ENCODE results near the gene CLSTN2. TPM values are rescaled to one million over a fixed set of nuclear protein-coding genes. Genes with fewer than 3 reads are reported as not detected.
"Not testable (repeated sequence)": the region's sequence is repeated elsewhere in the genome, so short reads cannot be mapped to it uniquely, and the experiment has no call there.

CLSTN2 gene
- total RNA-seq, 1 donor from 2014 or later, result 7.8 TPM

DNA sequence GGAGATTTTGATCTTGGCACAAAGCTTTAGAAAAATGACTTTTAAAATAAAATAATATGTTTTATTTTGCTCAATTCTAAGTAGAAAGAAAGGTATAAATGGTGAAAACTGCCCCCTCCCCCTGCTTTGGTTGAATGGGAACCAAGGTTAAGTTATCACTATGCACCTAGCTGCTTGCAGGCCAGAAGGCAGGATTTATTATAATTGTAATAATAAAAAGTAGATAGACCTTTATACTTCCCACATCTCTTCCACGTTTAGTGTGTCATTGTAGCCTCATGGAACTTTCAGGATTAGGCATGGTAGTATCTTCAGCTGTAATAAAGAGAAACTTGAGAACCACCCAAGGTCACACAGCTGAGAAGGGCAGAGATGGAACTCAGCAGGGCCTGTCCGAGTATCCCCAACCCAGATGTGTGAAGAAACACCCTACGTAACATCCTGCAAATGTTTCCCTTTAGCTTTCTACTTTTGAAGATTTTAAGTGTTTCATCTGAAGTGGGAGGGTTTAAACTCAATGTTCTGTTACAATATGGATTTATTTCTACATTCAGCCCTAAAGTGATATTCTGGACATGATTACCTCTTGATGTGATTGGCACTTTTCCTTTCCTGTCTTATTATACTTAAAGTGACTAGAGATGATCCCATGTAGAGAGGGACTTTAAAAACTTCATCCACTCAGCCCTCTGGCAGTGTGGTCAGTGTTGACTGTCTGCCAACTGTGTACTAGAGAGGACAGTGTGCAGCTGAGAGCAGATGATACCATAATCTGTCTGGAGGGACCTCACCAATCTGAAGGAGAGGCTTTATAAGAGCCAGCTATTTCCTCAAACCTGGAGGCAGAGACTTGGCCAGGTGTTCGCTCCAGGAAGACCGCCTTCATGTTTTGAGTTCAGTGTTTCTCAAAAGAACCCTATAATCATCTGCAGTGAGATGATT lies 460.4 kb downstream of the CLSTN2 start:
- ATAC-seq (ENCODE audit: poor library complexity) (peak; percentile 49), DNase-seq (no peak)
- intact Hi-C loops (cut with DNase I), result no loop called here

DNA sequence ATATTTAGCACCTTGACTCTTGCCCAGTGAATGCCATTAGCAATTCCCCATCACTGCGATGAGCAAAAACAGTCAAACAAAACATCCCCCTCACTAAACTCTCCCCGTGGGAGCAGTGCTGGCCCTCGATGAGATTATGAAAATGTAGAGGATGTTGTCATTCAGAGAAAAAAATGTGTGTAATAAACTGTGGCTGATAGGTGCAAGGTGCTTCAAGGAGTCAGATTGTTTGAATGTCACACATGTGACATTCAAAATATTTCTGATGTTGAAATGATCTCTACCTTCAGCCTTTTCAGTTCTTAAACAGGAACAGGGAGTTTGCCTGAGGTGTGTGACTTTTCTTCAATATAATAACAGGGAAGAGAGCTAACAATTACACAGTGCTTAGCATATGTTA lies 461.1 kb downstream of the CLSTN2 start:
- DNase-seq, result no peak

DNA sequence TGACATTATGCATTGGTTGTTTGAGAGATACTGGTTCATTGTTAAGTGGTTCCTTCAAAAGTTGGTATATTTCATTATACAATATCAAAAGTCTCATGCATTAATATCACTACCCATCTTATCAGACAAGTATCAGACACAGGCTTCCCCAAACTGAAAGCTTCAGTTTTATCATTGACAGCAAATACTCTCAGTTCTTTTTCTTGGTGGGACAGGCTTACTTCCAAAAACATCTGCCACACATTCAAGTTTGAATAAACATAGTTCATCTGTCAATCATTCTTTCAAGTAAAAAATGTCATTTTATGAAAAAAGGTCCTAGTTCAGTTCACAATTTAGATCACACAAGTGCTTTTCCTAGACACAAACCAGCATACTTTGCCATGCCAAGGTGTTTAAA lies 462.9 kb downstream of the CLSTN2 start:
- no peak for ATAC-seq (ENCODE audit: poor library complexity)
- intact Hi-C loops (cut with DNase I), result no loop called here
- DNase-seq, result no peak

More for the DNA sequence above, 461.1 kb downstream of the CLSTN2 start:
- intact Hi-C loops (cut with DNase I), result no loop called here
- ATAC-seq (ENCODE audit: poor library complexity), result no peak

DNA sequence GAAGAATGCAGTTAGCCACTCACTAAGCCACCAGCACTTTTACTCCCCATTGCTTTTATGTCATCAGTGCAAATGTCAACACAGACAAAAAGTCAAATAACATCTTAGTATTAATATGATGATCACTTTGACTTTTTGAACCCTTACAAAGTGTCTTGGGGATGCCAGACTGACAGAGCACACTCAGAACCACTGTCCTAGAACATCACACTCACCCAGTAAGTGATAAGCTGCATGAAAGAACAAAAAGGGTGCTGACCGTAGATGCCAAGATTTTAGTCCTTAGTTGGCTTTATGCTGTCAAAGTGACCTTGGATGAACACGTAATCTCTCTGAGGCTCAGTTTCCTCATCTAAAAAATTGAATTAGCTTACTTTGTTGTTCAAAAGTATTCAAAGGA lies 463.4 kb downstream of the CLSTN2 start:
- no peak for DNase-seq
- no peak for ATAC-seq (ENCODE audit: poor library complexity)
- intact Hi-C loops (cut with DNase I), result no loop called here

GRCh38 chr3:140399871-140400270 lies 464.9 kb downstream of the CLSTN2 start:
- ATAC-seq (ENCODE audit: poor library complexity), result no peak
- intact Hi-C loops (cut with DNase I), result no loop called here

GRCh38 chr3:140403079-140403478 lies 468.1 kb downstream of the CLSTN2 start:
- no peak for ATAC-seq (ENCODE audit: poor library complexity)
- no peak for DNase-seq
- intact Hi-C loops (cut with DNase I), result no loop called here

More at GRCh38 chr3:140399871-140400270, 464.9 kb downstream of the CLSTN2 start:
- DNase-seq, result no peak

DNA sequence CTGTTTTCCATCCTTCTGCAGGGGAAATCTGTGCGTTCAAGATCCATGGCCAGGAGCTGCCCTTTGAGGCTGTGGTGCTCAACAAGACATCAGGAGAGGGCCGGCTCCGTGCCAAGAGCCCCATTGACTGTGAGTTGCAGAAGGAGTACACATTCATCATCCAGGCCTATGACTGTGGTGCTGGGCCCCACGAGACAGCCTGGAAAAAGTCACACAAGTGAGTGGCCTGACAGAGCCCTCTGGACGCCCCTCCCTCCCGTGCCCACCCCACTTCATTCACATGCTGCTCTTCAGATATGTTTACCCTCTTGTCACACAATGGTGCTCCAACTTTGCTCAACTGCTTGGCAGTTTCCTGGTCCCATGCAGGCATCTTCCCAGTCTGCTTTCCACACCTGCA lies 468.6 kb downstream of the CLSTN2 start:
- ATAC-seq (ENCODE audit: poor library complexity) (no peak), DNase-seq (no peak)
- intact Hi-C loops (cut with DNase I), result no loop called here

- ATAC-seq (ENCODE audit: poor library complexity), result no peak
- intact Hi-C loops (cut with DNase I), result no loop called here
- no peak for DNase-seq
Observed at GRCh38 chr3:140406655-140407054, 471.7 kb downstream of the CLSTN2 start.

GRCh38 chr3:140408252-140408651 lies 473.3 kb downstream of the CLSTN2 start:
- no peak for DNase-seq
- intact Hi-C loops (cut with DNase I), result no loop called here
- ATAC-seq (ENCODE audit: poor library complexity), result no peak

- intact Hi-C loops (cut with DNase I), result no loop called here
- ATAC-seq (ENCODE audit: poor library complexity), result no peak
- no peak for DNase-seq
Observed at GRCh38 chr3:140416666-140417065, 481.7 kb downstream of the CLSTN2 start.

GRCh38 chr3:140420621-140421357 lies 485.8 kb downstream of the CLSTN2 start:
- intact Hi-C loops (cut with DNase I), result no loop called here
- ATAC-seq (ENCODE audit: poor library complexity), result peak; percentile 80
- no peak for DNase-seq

DNA sequence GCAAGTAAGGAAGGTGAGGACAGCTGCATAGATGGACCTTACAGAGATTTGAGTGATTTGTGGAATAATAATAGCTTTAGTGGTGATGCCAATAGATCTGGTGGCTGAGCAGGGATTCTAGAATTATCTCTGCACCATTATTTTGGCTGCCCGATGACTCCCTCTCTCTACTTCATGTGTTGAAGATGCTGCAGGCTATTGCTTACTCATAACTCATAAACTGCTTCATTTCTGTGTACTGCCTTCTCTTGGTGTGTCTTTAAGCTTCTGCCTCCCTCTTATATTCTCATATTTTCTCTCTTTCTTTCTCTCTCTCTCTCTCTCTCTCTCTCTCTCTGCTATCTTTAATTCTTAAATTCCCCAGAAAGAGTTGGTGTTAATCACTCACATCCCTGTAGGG lies 486.9 kb downstream of the CLSTN2 start:
- ATAC-seq (ENCODE audit: poor library complexity) (no peak), DNase-seq (no peak)
- intact Hi-C loops (cut with DNase I), result no loop called here

DNA sequence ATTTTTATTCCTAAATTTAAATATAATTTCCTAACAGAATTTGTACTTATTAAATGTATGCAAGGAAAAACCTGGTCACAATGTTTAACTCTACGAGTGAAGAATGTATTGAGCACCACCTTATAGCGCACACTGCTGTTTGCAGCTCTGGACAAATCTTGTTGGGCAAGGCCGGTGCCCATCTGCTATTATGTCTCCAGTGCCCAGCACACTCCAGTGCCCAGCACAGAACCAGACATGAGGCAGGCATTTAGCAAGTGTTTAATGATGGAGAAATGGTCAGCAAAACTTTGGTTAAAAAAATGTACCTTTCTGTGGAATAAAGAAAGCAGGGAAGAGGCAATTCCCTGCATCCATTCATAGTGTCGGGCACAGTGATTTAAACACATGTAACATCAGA lies 488.2 kb downstream of the CLSTN2 start:
- ATAC-seq (ENCODE audit: poor library complexity) (no peak), DNase-seq (no peak)
- intact Hi-C loops (cut with DNase I), result no loop called here

GRCh38 chr3:140423574-140423973 lies 488.6 kb downstream of the CLSTN2 start:
- intact Hi-C loops (cut with DNase I); ATAC-seq (ENCODE audit: poor library complexity); DNase-seq: not testable (repeated sequence)

DNA sequence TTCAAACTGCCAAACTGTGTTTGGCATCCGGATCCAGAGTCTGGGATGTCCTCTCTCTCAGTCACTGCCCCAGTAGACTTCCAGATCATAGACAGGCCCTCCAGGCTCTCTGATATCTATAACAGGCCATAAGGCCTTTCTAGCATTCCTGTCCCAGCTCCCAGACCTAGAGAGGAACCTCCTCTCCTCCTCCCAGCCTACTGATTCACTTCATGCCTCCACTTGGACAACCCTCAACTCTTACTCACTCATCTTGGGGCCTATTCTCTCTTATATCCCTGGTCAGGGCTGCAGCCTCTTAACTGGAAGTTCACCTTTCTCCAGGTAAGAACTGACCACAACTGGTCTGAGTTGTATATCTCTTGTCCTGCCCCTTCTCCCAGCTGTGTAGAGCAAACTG lies 489.2 kb downstream of the CLSTN2 start:
- ATAC-seq (ENCODE audit: poor library complexity) (no peak), DNase-seq (no peak)
- intact Hi-C loops (cut with DNase I), result no loop called here

GRCh38 chr3:140424726-140425125 lies 489.7 kb downstream of the CLSTN2 start:
- DNase-seq (no peak), ATAC-seq (ENCODE audit: poor library complexity) (no peak)

GRCh38 chr3:140427786-140428185 lies 492.8 kb downstream of the CLSTN2 start:
- intact Hi-C loops (cut with DNase I), result no loop called here
- DNase-seq (no peak), ATAC-seq (ENCODE audit: poor library complexity) (no peak)

More at GRCh38 chr3:140424726-140425125, 489.7 kb downstream of the CLSTN2 start:
- intact Hi-C loops (cut with DNase I), result no loop called here

DNA sequence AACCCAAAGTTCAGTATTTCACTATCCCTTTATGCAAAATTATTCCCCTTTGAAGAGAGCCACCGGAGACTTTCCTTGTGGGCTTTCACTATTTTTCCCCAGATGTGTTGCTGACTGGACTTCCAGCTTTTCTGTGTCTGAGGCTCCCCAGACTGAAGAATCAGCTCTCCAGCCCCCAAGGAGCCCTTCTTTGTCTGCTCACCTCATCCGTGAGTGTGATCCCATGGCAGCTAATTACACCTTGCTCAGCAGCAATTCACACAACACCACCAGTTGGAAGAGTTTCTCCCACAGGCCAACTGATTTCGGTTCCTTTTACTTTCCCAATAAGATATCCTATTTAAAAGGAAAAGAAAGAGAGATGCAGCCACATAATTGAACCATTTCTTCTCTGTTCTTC lies 493.4 kb downstream of the CLSTN2 start:
- intact Hi-C loops (cut with DNase I), result no loop called here
- ATAC-seq (ENCODE audit: poor library complexity) (no peak), DNase-seq (no peak)

- DNase-seq (no peak), ATAC-seq (ENCODE audit: poor library complexity) (no peak)
- intact Hi-C loops (cut with DNase I), result no loop called here
Observed at GRCh38 chr3:140429791-140430190, 494.8 kb downstream of the CLSTN2 start.

DNA sequence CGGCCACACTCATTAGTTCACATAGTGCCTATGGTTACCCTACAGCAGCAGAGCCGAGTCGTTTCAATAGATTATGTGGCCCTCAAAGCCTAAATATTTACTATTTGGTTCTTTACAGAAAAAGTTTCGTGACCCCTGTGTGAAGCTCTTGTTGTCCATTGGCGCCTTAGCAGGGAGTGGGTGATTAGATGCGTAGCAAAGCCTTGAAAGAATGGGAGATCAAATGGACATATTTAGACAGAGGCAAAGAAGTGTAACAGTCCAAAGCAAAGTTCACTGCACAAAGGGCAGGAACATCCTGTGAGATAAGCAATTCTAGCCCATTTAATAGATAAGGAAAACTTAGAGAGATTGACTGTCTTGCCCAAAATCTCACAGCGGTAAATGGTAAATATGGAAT lies 495.5 kb downstream of the CLSTN2 start:
- no peak for DNase-seq
- no peak for ATAC-seq (ENCODE audit: poor library complexity)
- intact Hi-C loops (cut with DNase I), result no loop called here
